Activated CD8-positive, alpha-beta memory T cell treated with anti-CD3 and anti-CD28 coated beads, Interleukin-2, amount 50 U/mL, for 24 hours (primary cell): ENCODE results near the gene CEND1.

Experiments
- DNase-seq: peaks from one replicate; pipeline ENCODE4 v3.0.0-alpha.2; 2020; ENCODE audit errors: extremely low read depth

CEND1 gene

DNA sequence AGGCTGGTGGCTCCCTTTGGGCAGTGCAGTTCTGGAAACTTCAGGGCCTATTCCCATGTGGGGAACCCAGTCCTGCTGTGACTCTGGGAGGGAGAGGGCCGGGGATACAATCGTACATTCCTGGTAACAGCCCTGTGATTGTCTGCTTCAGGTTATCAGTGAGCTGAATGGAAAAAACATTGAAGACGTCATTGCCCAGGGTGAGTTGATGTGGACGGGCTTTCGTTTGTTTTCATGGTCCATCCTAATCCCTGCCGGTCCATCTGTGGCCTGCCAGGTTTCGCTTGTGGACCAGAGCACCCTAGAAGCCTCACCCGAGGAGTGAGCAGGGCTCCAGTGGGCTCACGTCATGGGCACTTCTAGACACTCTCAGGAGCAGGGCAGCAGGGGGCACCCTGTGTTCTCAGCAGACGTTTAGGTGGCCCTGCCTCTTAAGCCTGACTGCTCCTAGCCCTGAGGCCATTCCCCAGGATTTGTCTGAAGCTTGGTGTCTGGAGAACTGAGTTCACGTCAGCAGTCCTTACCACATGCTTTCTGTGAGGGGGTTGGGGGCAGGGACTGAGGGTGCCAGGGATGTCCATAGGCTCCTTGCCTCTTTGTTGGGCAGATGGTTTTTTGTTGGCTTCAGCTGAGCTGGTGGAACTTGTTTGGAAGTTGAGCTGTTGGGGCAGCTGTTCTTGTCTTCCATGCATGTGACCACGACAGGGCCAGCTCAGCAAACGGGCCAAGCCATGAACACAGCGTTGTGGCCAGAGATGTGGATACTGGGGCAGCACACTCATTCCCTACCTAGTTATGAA lies 21.8 kb upstream of the CEND1 start:
- DNase-seq: no peak

DNA sequence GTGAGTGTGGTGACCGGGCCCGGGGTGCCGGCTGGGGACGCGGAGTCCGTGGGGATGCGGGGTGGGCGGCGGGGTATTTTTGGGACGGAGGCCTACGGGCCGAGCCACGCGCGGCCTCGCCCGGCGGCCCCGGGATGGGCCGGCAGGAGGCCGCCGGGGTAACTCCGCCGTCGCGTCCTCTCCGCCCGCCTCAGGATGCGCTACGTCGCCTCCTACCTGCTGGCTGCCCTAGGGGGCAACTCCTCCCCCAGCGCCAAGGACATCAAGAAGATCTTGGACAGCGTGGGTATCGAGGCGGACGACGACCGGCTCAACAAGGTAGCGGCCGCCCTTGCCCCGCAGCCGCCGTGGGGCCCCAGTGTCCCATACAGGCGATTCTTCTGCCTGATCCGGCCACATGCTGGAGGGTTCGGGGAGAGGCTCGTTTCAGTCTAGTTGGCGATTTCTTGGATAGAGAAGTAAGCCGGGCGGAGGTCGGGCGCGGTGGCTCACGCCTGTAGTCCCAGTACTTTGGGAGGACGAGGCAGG lies 20.2 kb upstream of the CEND1 start:
- DNase-seq: no peak

DNA sequence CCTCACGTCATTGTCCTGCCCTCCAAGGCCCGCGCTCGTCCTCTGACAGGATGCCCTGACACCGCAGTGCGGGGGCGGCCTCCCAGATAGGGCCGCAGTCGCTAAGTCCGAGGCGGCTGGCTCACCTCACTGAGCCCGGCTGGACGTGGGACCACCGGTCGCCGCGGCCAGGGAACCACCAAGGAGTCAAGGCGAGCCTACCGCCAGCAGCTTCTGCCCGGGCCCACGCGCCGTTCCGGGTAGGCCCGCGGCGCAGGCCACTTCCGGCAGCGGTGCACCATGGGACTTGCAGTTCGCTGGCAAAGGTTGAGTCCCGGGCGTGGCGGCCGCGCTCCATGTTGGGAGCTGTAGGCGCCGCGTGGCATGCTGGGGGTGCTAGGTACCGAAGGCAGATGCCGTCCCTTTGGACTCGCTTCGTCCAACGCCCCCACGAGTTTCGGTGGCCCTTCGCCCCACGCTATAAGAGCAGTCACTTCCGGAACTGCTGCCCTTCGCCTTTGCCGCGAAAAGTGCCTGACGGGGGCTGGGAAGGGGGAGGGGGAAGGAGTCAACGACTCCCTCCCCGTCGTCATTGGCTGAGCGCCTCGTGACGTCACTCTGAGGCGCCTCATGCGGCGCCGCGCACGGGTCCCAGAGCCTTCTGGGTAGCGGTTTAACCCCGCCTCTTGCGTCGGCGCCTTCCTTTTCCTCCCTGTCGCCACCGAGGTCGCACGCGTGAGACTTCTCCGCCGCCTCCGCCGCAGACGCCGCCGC lies 19.6 kb upstream of the CEND1 start, which contains the start of gene RPLP2:
Gene RPLP2 (plus strand): TSS at position 681 of the 753 bp plus-strand sequence. CDS start 268 bp downstream, outside the sequence.
- peak; percentile 96 for DNase-seq

- no peak for DNase-seq
These were observed 18.8 kb upstream of the CEND1 start for GRCh38 chr11:808427-809286.

GRCh38 chr11:804599-804964 lies 14.7 kb upstream of the CEND1 start:
- DNase-seq: no peak

- DNase-seq: no peak
These were observed 14.1 kb upstream of the CEND1 start for GRCh38 chr11:803770-804598.

GRCh38 chr11:803467-803742 lies 13.5 kb upstream of the CEND1 start:
- no peak for DNase-seq

- no peak for DNase-seq
These were observed 13.0 kb upstream of the CEND1 start for GRCh38 chr11:802693-803466.

GRCh38 chr11:802018-802617 lies 12.2 kb upstream of the CEND1 start:
- DNase-seq: no peak

- DNase-seq: no peak
These were observed 11.3 kb upstream of the CEND1 start for GRCh38 chr11:801097-801780.

DNA sequence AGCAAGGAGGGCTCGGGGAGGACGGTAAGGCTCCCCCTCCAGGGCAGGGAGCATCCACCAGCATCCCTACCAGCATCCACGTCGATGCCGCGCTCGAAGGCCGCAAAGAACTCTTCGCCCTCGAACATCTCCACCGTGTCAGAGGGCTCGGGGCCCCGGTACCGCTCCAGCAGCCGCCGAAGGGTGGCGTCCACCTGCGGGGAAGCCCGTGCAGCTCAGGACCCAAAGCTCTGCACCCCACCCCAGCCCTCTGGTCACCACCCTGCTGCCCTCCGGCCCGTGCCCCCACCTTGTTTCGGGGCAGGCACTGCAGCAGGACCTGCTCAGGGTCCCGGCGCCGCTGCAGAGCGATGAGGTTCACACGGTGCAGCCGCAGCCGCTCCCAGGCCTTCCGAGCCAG lies 10.6 kb upstream of the CEND1 start:
- no peak for DNase-seq

- DNase-seq: no peak
These were observed 9.9 kb upstream of the CEND1 start for GRCh38 chr11:799641-800316.

DNA sequence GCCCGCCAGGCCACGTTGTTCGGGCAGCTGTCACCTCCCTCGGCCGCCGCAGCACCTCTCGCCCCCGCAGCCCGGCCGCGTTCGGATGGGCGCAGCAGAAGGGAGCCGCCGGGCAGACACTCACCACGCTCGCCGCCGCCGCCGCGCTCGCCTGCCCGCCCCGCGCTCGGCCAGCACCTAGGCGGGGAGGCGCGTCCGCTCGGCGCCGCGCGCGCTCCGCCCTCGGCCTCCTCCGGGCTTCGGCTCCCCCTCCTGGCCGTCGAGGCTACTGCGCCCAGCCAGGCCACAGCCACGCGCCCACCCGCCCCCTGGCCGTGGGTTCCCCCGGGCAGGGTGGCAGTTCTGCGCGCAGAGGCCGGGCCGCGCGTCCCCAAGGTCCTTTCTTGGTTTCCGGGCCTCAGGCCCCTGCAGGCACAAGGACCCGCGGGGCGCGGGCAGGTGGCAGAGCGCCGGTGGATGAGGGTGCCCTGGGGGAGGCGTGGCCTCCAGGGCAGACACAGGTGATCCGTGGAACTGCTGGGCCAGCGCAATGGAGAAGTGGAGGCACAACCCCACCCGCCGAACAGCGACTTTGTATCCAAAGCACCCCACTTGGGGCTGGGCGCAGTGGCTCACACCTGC lies 8.3 kb upstream of the CEND1 start, which contains the start of gene SLC25A22:
Gene SLC25A22 (minus strand): TSS at position 189 of the 621 bp plus-strand sequence. CDS start 3,275 bp downstream, outside the sequence.
- no peak for DNase-seq

DNA sequence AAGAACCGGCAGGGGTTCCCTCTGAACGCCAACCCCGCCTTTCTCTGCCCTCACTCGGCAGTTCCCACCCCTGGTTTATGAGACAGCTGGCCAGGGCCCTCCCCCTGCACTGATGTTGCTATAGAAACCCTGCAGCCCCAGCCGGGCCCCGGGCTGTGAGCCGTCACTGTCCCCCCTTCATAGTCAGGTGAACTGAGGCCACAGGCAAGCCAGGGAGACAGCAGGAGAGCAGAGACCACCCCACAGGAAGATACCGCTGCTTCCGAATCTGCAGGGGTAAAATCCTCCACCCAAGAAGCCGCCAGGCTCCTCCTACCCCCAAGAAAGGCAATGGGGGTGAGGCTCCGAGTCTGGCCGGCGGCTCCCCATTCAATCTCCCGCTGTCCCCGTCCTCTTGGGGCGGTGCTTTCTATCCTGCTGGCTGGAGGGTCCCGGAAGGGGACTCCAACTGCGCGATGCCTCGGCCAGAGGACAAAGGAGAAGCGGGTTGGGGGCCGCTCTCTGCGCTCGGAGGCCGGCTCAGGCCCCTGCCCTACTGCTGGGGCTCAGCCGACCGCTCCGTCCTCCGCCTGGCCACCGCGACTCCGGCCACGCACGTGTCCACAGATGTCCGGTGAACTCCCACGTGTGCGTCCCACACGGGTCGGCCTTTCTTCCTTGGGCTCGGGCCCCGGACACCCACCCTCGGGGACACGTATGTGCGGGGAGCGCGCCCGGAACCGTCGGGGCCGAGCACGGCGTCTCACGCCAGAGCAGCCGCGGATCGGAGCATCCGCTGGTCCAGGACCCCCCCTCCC lies 7.6 kb upstream of the CEND1 start:
- DNase-seq: peak; percentile 50

GRCh38 chr11:796565-797295 lies 6.8 kb upstream of the CEND1 start:
- DNase-seq: no peak

DNA sequence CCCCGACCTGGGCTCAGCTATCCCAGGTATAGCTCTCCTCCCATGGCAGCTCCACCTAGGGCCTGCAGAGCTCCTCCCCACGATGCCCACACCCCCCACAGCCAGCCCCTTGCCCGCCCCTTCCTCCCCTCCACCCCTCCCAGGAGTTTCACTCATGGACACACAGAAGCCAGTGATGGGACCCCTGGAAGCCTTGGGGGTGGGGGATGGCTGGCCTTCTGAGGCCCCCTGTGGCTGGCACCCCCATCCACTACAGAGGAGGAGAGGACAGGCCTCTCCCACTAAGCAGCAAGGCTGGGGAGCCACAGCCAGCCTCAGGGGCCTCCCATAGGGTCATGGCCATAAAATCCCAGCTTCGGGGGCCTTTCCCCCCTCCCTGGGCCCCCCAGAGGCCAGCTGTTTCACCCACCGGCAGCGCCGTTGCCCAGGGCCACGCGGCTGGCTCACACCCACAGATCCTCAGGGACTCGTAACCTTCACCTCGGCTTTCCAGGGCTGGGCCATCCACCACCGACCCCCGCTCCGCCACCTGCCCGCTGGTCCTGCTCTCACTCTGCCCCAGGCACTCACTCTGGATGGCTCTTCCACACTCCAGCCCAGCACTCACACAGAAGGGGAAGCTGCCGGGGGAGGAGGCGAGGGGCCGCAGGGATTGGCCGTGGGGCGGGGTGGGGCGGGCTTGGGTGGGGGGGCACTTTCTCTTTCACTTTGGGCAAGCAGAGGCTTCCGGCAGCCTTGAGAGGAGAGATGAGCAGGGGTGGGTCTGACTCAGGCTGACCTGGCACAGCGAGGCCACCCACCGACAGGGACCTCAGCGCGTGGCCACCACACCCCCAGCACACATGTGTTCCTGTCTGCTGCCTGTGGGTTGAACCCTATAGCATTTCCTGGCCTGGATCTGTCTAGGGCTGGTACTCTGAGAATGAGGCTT lies 6.0 kb upstream of the CEND1 start:
- peak; percentile 68 for DNase-seq
